Activated CD4-positive, alpha-beta T cell treated with anti-CD3 and anti-CD28 coated beads, Interleukin-2, amount 50 U/mL, for 16 hours (primary cell): ENCODE results near the gene FEZF2.

Experiments
- DNase-seq: peaks from one replicate; pipeline ENCODE4 v3.0.0-alpha.2; 2020

Gene FEZF2

GRCh38 chr3:62373215-62373614 lies at the start of gene FEZF2:
TSS of gene FEZF2 (minus strand) at chr3:62373550. CDS start at chr3:62372868, 682 bp downstream.
- no peak for DNase-seq

GRCh38 chr3:62421207-62421606 lies 47.9 kb upstream of the FEZF2 start:
- DNase-seq: no peak

GRCh38 chr3:62416144-62416543 lies 42.8 kb upstream of the FEZF2 start:
- no peak for DNase-seq

DNA sequence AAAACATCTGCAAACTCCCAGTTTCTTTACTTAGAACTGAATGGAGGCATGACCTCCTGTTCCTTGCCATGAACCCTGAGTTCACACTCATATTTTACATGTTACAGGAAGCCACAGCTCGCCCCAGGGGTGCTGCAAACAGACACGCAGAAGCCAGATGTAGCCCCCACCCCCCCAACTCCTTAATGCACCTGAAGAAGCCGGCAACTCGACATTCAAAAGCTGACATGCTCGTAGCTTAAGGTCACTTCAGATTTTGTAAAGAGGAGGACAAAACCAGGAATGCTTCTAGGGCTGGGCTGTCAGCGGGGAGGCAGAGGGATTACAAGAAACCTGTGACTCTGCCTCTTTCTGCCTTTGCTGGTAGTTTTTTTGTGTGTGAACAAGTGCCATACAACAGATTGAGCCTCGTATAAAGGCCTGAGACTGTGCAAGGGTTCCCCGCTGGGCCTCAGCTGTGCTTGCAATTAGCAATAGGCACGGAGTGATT lies 42.0 kb upstream of the FEZF2 start:
- DNase-seq: no peak

DNA sequence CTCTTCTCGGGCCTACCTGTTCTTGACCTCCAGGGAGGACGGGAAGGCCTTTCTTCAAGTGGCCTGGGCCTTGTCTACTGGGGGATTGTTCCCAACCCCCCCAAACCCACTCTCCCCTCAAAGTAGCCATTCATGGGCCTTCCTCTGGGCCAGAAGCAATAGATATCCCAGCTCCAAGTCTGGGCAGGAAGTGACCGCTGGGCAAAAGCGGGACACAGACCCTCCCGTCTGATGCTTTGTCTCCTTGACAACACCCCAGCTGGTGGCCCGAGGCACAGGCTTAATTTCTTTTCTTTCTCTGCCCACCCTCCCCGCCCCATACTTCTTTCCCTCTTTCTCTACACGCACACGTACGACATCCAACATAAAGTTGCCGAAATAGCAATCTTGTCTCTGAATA lies 41.4 kb upstream of the FEZF2 start:
- no peak for DNase-seq

- DNase-seq: no peak
These were observed 40.3 kb upstream of the FEZF2 start for GRCh38 chr3:62413687-62414086.

DNA sequence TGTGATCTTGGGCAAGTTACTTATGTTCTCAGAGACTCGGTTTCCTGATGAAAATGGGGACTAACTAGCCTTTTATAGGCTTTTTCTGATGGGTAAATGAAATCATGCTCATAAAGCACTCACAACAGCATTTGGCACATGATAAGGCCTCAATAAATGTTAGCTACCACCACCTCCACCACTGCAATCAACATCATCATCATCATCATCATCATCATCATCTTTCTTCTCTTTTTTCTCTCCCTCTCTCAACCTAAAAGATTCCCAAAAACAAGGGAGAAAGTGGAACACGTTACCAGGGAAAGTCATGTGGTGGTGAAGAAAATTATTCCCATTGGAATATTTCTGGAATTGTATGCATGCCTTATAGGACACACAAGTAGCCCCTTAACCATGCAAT lies 33.6 kb upstream of the FEZF2 start:
- no peak for DNase-seq

DNA sequence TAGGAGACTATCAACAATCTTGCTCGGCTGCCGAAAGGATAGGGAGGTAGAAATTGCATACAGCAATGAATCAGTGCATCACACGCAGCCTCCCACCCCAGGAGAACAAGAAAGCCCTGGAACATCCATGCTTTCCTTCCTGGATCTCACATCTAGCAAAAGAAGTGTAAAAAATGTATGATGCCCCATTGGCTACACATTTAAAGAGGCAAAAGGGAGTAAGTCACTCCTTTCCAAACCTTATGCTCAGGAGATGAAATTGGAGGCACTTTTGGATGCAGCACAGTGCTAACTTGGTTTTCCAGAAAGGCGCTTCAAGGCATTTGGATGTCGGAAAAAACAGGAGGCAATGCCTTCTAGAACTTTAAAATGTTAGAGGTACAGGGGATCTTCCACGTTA lies 32.2 kb upstream of the FEZF2 start:
- DNase-seq: no peak

- no peak for DNase-seq
These were observed 31.8 kb upstream of the FEZF2 start for GRCh38 chr3:62405135-62405534.

- DNase-seq: no peak
These were observed 31.0 kb upstream of the FEZF2 start for GRCh38 chr3:62404321-62404720.

DNA sequence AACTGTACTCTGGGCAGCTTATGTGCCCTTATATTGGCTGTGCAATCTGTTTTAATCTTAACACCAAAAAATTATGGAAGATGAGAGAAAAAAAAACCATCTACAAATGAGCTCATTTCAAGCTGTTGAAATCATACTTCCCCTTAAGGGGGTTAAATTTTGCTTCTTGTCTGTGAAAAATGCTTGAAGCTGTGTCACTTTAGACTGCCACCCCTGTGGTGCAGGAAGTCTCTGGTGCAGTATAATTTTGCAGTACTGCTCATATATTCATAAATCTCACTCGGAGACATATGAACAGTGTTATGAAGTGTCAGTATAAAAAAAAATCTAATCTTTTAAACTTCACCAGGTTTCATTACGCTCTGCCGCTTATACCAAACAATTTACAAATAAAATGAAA lies 30.4 kb upstream of the FEZF2 start:
- no peak for DNase-seq

- DNase-seq: no peak
These were observed 19.4 kb upstream of the FEZF2 start for GRCh38 chr3:62392626-62393292.

- DNase-seq: no peak
These were observed 13.9 kb upstream of the FEZF2 start for GRCh38 chr3:62387251-62387650.

DNA sequence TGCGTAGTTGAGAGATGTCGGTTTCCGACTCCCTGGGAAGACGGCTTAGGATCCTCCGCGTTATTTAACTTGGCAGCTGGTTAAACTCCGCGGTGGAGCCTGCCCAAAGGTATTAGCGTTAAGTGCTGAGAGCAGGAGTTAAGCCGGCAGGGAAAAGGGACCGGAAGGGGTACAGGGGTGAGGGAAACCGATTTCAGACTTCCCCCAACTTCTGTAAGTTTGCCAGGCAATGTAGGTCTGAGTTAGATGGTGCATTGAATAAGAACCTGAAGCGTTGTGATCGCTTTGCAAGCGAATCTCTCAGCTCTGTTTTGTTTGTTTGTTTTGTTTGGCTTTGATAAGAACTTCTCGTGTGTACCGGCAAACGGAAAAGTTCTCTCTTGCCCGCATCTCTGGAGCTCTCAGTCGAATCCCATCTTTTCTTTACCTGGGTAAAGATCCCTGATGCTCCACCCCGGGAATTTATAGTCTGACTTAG lies 6.0 kb upstream of the FEZF2 start:
- DNase-seq: no peak

- no peak for DNase-seq
These were observed 5.6 kb upstream of the FEZF2 start for GRCh38 chr3:62378921-62379320.

DNA sequence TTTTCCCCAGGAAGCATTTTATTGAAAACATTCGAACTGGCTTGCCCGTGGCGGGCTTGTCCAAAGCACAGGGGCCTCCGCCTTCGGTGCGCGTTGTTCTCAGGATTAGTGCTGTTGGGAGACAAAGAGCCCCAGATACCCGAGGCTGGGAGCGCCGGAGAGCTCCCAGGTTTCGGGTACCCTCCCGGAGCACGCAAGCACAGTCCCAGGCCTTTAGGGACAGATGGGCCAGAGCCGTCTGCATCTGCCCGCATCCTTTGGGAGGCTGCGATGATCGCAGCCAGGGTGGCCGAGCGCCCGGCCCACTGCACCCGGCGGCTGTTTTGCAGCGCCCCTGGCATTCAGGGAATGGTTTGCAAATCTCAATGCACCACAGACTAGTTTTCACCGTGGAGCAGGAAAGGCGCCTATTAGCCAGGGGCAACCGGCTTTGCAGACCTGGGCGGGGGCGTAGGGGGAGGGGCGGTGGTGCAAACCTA lies 5.0 kb upstream of the FEZF2 start:
- no peak for DNase-seq

GRCh38 chr3:62376906-62377877 lies 3.8 kb upstream of the FEZF2 start:
- no peak for DNase-seq

DNA sequence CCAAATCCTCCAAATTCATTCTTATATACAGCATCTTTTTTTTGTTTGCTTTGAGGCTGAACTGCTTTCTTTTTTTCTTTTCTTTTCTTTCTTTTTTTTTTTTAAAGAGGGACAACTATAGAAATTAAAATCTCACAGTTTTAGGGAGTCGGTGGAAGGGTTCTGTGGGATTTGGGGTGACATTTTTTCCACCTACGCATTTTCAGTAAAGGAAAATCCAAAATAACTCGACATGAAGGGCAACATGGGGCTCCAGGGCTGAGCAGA lies 3.0 kb upstream of the FEZF2 start:
- no peak for DNase-seq

- no peak for DNase-seq
These were observed 2.5 kb upstream of the FEZF2 start for GRCh38 chr3:62375655-62376453.

- no peak for DNase-seq
These were observed 1.2 kb upstream of the FEZF2 start for GRCh38 chr3:62374341-62375218.

- DNase-seq: no peak
These were observed 474 bp upstream of the FEZF2 start for GRCh38 chr3:62373714-62374333.

DNA sequence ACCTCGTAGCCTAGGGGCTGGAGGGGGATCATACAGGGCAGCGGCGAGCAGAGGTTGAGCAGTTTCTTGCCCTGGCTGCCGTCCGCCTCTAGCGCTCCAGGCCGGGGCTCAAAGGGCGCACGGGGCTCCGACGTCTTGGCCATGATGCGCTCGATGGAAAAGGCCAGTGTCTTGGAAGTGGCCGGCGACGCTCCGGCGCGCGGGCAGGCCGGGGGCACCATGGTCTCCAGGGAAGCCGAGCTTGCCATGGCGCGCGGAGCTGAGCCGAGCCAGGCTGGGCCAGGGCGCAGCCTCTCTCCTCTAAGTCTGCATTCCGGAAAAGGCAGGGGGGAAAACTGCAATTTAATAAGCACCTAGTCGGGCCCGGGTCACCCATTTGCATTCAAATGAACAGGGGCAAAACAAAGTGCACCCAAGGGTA lies 719 bp downstream of the FEZF2 start:
- DNase-seq: no peak
